Omental fat pad (tissue), 4 donors: Measurements from ENCODE around the gene STX12. TPM values are rescaled to one million over a fixed set of nuclear protein-coding genes. Genes with fewer than 3 reads are reported as not detected.
"Not testable (repeated sequence)": the region's sequence is repeated elsewhere in the genome, so short reads cannot be mapped to it uniquely, and the experiment has no call there.

Experiments
- ATAC-seq: fragments of 150-250 bp; one replicate; pipeline ENCODE4 v1.9.1; 2016; ENCODE audit warnings: mild to moderate bottlenecking, moderate library complexity; ENCODE audit not compliant: low FRiP score
- DNase-seq: peaks from one replicate; pipeline ENCODE4 v3.0.0-alpha.2; 2019; ENCODE audit warnings: low spot score
- CTCF ChIP-seq, 3 donors: fragments of 450-650 bp; IDR thresholded peaks; one replicate each; pipeline ENCODE4 v1.5.1; 2016 to 2017; ENCODE audit warnings: antibody characterized with exemption in 3 of 3, mild to moderate bottlenecking in 3 of 3, moderate library complexity in 2 of 3
- small RNA-seq: library from RNA; depleted of rRNA; stranded (forward); fragments of <200 nt; gene quantifications from one replicate; pipeline ENCODE3, GENCODE V24; 2016
- total RNA-seq, 4 donors: library from RNA; depleted of rRNA; stranded (reverse); fragments of >200 nt; gene quantifications; one replicate each; pipeline ENCODE4 v1.1.0, GENCODE V29; 2016

Gene STX12
- total RNA-seq, 4 donors from 2014 or later = 78.5 to 116 (median 95.7) TPM

- TF ChIP-seq CTCF (IDR thresholded peaks at IDR 0.05) = no peak
- no peak for ATAC-seq
- no peak for DNase-seq
Measured at GRCh38 chr1:27868932-27869718, 96.1 kb downstream of the STX12 start.

DNA sequence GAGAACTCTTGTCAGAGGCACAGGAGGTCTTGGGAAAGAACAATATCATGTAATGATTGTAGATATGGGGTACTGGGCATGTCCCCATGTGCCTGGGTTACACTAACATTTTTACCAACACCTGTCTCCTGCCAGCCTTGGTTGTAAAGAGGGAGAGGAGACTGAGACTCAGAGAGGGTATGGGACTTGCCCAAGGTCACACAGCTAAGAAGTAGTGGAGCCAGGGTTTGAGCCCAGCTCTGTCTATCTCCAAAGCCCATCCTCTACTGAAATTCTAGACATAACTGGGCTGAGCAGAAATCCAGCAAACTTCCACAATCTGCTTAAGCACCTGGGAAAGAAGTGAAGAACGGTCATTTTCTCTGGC is 96.7 kb downstream of the STX12 start:
- TF ChIP-seq CTCF (IDR thresholded peaks at IDR 0.05) = no peak
- DNase-seq (no peak), ATAC-seq (no peak)

- DNase-seq = peak; percentile 10
- not testable (repeated sequence) for ATAC-seq
Measured at GRCh38 chr1:27871076-27871475, 98.1 kb downstream of the STX12 start.

DNA sequence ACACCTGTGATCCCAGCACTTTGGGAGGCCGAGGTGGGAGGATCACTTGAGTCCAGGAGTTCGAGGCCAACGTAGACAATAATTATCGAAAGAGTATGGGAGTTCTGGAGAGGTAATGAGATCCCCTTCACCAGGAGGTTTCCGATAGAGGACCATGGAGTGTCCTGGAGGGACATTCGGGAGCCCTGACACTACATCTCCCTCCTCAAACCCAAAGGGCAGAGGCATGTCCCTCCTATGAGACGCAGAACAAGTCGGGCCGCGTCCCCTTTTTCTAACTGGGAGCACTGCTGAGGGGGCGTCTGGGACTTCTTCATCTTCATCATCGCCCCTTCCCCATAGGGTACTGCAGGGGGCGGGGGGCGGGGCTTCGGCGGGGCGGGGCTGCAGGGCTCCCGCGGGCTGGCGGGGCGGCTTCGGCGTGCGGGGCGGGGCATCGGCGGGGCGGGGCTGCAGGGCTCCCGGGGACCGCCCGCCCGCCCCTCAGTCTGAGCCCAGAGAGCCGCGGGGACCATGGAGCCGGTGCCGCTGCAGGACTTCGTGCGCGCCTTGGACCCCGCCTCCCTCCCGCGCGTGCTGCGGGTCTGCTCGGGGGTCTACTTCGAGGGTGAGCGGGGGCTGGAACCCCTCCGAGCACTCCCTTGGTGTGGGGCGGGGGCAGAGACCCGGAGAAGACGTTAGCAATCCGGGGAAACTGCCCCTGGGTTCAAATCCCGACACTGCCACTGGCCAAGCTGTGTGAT is 99.2 kb downstream of the STX12 start, which contains the start of gene THEMIS2:
Gene THEMIS2, plus strand, starts transcription at position 486 of the 743 bp plus-strand sequence. Its CDS starts 28 bp downstream, at position 514.
- peak; percentile 80 for ATAC-seq
- no peak for TF ChIP-seq CTCF (IDR thresholded peaks at IDR 0.05)
- peak; percentile 44 for DNase-seq

DNA sequence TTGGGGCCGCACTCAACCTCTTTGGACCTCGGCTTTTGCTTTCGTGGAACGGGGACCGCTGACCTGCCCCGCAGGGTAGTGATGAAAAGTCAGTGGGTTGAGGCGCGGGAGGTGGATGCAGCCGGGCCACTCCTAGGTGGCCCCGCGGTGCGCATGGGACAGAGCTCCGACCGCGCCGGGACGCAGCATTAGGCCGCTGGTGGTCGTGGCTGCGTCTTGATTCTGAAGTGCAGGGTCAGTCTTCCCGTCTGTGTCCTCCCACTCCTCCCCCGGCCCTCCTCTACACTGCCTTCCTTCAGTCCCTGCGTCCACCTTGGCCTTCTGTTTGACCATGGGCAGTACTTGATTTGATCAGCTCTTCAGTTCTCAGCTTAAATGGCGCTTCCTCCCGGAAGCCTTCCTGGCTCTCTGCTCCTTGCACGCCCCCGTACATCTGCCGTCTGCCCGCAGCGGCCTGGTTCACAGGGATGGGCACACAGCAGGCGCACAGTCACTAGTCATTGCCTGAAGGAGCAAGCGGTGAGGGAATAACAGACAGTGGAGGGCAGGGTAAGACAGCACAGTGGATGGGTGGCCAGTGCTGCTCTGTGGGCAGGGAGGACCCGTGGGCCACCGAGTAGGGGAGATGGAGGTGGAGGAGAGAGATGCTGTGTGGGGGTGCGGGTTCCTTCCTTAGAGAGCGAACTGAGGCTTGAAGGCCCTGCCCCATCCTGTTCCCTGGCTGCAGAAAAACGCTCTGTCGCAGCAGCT is 100.0 kb downstream of the STX12 start:
- no peak for TF ChIP-seq CTCF (IDR thresholded peaks at IDR 0.05)

DNA sequence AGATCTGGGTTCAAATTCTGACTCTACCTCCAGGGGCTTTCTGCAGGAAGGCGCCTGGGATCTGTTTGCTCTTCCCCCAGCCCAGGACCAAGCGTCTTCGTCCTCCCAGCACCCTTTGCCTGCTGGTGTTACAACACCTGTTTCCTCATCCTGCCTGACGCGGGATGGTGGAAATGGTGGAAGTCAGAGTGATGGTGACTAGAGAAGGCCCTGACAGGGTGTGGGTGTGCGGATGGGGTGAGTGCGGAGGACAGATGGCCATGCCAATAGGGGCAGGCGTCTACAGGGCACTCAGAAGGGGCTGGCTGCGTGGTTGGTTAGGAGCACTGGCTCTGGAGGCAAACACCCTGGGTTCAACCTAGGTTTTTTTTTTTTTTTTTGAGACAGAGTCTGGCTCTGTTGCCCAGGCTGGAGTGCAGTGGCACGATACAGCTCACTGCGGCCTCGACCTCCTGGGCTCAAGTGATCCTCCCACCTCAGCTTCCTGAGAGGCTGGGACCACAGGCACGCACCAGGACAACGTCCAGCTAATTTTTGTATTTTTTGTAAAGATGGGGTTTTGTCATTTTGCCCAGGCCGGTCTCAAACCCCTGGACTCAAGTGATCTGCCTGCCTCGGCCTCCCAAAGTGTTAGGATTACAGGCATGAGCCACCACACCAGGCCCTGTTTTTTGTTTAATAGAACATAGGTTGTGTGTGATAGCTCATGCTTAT is 100.8 kb downstream of the STX12 start:
- DNase-seq (peak; percentile 23), ATAC-seq (no peak)
- TF ChIP-seq CTCF (IDR thresholded peaks at IDR 0.05) = no peak

More for the DNA sequence above, 100.0 kb downstream of the STX12 start:
- peak; percentile 22 for DNase-seq
- ATAC-seq = peak; percentile 19

Small RNAs within 50 kb of the gene (small RNA-seq; reads per million reads assigned to genes)
- gene AL020997.2 (not detected), gene RNU6-1245P (not detected), gene SCARNA1 (4.5 reads per million, percentile 74 among the genes with 10 or more reads in this experiment)

Other genes with a start within 250 kb of the STX12 start
- 10 to 100 TPM in 1 of 4 donors, 1 to 10 TPM in 3; 7.5 to 12.9 (median 8.2) TPM for gene AHDC1, start 169.1 kb upstream of the STX12 start, total RNA-seq
- 100 to 1,000 TPM in 2 of 4 donors, 10 to 100 TPM in 2; 18.8 to 131 (median 77.6) TPM for gene FGR, start 138.0 kb upstream of the STX12 start, total RNA-seq
- gene IFI6, start 101.0 kb upstream of the STX12 start, total RNA-seq = 10 to 100 TPM; 28.2 to 88.4 (median 69.6) TPM
- gene FAM76A, start 47.3 kb upstream of the STX12 start, total RNA-seq = 10 to 100 TPM; 17.4 to 30.0 (median 20.0) TPM
- gene PPP1R8, start 57.6 kb downstream of the STX12 start, total RNA-seq = 10 to 100 TPM; 24.6 to 43.7 (median 33.5) TPM
- 100 to 1,000 TPM in 1 of 4 donors, 10 to 100 TPM in 3; 50.2 to 103 (median 77.0) TPM for gene THEMIS2, start 99.3 kb downstream of the STX12 start, total RNA-seq
- 10 to 100 TPM; 14.9 to 32.6 (median 19.9) TPM for gene RPA2, start 141.4 kb downstream of the STX12 start, total RNA-seq
- 10 to 100 TPM in 1 of 4 donors, 1 to 10 TPM in 2, under 1 TPM in 1; 0.63 to 17.2 (median 3.6) TPM for gene SMPDL3B, start 161.8 kb downstream of the STX12 start, total RNA-seq
- gene XKR8, start 186.8 kb downstream of the STX12 start, total RNA-seq = 1 to 10 TPM; 4.3 to 9.6 (median 4.8) TPM